ENCODE data around the gene FAM193B.

Gene FAM193B

DNA sequence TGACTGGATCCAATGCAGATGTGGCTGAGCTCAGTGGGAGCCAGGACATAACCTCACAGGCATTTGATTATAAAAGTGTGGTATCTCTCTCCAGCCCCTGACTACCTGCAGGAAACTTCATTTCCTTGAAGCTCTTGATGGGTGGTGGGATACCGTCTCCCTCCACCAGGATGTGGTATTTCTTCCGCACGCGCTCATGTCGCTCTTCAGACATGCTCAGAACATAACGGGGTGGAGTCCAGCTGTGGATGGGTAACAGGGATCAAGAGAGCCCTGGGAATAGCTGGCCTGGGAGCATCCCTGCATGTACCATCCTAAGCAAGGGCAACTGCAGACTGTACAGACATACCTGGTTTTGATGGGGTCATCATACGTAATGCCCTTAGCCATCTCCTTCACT, 38.8 kb downstream of the FAM193B start:
- DNase-seq (ENCODE audit: low read depth in 3 of 3): no peak

DNA sequence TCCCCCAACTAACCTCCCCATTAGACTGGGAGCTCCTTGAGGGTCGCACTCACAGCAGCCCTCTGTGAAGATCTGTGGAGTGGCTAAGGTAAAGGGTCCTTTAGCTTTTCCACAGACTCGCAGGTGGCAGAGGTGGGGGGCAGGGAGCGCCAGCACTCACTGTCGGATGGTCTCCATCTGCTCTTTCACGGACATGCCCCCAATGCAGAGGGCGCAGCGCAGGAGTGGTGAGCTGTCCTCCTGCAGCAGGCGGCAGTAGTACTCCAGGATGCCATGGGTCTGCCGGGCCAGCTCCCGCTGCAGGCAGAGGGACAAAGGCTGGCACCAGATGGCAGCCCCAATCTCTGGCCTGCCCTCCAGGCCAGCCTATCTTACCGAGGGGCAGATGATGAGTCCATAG, 39.8 kb downstream of the FAM193B start:
- no peak for DNase-seq (ENCODE audit: low read depth in 3 of 3)

DNA sequence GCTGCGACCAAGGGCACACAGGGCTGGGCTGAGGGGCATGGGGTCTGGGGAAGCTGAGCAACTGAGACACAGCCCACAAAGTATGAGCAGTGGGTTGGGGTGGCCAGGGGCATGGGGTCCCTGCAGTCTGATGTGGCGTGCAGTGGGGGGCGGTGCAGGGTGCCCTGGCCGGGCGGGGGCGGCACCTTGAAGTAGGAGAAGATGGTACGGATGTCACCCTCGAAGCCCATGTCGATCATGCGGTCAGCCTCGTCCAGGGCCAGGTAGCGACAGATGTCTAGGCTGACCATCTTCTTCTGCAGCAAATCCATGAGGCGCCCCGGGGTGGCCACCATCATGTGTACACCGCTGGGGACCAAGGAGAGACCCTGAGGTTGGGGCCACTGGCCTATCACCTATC, 40.9 kb downstream of the FAM193B start:
- no peak for DNase-seq (ENCODE audit: low read depth in 3 of 3)

DNA sequence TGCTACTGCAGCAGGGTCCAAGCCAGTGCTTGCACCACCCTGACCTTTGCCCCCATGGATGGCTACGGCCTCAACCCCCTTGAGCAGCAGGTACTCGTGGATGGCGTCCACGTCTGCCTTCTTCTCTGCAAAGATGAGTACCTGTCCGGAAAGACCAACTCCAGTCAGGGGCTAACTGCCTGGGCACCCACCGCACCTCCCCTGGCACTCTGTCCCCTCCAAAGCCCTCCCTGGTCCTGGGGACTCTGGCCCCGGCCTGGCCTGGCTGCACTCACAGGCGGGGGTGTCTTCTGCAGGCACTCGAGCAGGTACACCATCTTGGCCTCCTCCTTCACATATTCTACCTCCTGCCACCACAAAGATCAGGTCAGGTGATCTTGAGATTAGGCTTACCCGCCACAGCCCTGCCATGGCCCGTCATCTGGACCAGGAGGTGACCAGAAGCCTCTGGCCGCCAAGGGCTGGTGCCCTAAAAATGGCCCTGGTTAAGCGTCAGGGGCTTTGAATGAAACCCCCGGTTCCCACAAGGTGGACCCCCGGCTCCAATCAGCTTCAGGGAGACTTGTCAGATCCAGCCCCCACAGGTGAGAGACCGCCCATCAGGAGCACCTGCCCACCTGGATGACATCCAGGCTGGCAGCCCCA, 41.5 kb downstream of the FAM193B start:
- no peak for DNase-seq (ENCODE audit: low read depth in 3 of 3)

DNA sequence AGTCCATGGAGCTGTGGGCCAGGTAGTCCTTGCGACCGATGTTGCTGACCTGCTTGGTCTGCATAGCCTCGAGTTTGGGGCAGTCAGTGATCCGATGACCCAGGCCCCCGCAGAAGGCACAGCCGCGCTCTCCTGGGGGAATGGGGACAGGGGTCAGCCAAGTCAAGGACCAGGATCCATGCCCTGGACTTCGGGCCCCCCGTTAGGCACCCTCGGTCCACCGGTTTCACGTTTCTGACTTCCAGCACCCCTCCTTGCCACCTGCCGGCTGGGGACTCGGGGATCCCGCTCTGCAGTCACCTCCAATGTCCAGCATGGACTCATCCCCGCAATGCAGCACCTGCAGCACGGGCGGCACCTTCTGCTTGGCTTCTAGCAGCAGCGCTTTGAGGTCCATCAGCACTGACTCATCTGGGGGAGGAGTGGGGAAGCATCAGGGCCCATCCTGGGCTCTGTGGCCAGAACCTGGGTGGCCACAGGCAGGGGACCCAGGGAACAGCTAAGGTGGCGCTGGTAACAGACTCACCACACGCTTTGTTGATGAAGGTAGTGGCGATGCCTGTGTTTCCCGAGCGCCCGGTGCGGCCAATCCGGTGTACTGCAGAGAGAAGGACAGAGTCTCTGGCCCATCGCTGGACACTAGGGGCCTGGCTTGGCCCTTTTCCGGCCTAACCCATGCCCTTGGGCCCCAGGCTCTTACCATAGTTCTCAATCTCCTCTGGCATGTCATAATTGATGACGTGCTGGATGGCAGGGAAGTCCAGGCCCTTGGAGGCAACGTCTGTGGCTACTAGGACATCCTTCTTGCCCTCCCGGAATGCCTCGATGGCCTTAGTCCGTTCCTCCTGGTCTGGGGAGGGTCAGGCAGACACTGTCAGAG, 42.3 kb downstream of the FAM193B start:
- no peak for DNase-seq (ENCODE audit: low read depth in 3 of 3)

DNA sequence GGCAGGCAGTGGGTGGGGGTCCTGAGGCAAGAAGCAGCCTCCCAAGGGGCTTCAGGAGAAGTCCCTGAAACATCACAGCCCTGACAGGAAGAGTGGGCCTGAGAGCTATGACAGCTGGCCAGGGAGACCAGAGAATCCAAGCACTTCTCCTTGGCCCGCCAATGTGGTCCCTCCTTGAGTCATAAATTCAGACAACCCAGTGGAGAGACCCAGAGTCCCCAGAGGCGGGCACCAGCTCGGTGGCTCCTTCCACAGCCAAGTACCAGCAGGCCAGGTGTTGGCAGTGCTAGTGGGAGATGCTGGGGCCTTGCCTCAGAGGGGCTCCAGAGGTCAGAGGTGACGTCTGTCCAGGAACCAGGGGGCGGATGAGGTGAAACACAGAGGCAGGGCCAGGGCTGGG, 43.2 kb downstream of the FAM193B start:
- no peak for DNase-seq (ENCODE audit: low read depth in 3 of 3)

DNA sequence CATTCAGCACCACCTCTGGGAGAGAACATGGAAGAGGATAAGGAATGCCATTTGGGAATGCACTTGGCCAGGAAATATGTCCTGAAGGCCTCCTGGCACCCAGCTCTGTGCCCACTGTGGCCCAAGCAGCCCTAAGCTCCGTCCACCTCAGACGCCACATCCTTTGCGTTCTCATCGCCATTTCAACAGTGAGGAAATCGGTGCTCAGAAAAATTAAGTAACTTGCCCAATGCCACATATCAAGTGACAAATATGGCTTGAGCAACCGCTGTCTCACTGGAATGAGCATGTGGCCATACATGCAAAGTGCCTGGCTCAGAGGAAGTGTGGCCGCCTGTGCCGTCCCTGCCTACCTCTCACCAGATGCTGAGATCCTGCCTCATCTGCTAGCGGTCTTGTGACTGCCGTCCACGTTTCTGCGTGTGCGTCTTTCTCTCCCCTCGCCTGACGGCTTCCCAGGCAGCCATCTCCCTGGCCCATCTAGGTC, 43.8 kb downstream of the FAM193B start:
- no peak for DNase-seq (ENCODE audit: low read depth in 3 of 3)

DNA sequence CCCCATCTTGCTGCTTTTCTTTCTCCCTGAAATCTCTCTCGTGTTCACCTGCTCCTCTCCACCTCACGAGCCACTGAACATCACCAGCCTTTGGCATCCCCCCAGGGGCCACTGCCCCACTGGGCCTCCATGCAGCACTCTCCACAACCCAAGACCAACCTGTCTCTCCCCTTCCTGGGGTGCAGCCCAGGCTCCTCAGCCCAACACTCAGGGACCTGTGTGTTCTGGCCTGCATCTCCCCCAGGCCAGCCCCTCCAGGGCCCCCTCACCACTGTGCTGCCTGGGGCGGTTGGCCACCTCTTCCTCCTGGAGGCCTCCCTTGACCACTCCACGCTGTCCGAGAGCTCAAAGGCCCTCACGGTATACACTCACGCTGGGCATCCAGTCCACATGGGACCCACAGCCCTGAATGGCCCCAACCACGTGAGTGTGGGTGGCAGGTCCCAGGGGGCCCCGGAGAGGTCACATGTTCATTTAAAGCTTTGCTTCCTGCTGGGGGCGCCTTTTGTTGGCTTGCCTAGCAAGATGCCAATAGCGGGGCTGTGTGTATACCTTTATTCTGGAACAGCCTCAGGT, 44.3 kb downstream of the FAM193B start:
- no peak for DNase-seq (ENCODE audit: low read depth in 3 of 3)

DNA sequence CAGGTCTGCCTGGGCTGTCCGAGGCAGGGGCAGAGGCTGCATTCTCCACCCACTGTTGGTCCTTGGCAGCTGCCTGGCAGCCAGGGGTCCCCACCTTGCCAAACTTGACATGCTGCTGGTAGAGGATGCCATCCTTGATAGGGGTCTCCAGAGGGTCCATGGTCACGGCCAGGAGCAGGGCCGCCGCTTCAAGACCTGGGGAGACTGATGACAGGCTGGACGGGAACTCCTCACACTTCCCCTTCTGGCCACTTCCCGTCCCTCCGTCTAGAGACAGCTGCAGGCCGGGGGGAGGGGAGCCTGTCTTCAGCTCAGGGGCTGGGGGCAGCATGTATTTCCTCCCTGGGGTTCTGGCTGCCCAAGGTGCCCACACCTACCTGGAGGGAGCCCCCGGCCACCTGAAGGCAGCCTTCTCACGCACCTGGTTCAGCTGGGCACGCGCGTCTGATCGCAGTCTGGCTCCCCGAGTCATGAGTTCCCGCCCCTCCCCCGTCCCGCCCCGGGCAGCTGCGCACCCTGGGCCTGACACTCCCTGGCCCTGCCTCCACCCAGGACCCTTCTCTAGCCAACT, 44.9 kb downstream of the FAM193B start, which contains the start of gene DOK3:
TSS of gene DOK3 (minus strand) at position 446 of the 571 bp plus-strand sequence. CDS start at position 160, 286 bp downstream.
- no peak for DNase-seq (ENCODE audit: low read depth in 3 of 3)

DNA sequence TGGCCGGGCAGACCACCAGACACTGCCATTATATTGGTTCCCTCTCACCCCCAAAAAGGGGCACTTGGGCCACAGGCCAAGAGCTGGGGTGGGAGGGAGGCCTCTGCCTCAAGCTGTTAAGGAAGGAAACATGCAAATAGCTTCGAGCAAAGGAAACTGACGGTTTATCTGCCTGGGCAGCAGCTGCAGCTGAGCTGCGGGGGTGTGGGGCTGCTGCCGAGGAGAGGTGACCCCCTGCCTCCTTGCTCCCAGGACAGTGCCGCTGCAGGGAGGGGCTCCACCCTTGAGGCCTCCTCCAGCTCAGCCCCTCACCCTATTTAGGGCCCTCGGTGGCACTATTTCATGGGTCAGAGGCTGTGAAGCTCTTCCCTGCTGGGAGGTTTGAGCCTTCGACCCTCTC, 45.5 kb downstream of the FAM193B start:
- no peak for DNase-seq (ENCODE audit: low read depth in 3 of 3)

DNA sequence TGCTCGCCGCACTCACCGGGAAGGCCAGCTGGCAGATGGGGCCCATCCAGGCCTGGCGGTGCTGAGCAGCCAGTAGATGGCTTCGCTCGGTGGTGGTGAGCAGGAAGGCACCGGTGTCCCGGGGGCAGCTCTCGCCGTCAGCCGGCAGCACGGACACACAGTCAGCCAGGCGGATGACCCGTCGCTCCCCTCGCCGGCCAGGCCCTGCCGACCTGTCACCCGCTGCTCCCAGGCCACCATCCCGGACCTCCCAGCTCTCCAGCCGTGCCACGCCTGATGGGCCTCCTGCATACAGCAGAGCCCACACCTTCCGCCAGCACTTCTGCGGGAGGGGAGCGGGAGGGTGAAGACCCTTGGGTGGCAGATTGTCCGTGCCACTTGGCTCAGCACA, 46.1 kb downstream of the FAM193B start:
- DNase-seq (ENCODE audit: low read depth in 3 of 3): no peak

DNA sequence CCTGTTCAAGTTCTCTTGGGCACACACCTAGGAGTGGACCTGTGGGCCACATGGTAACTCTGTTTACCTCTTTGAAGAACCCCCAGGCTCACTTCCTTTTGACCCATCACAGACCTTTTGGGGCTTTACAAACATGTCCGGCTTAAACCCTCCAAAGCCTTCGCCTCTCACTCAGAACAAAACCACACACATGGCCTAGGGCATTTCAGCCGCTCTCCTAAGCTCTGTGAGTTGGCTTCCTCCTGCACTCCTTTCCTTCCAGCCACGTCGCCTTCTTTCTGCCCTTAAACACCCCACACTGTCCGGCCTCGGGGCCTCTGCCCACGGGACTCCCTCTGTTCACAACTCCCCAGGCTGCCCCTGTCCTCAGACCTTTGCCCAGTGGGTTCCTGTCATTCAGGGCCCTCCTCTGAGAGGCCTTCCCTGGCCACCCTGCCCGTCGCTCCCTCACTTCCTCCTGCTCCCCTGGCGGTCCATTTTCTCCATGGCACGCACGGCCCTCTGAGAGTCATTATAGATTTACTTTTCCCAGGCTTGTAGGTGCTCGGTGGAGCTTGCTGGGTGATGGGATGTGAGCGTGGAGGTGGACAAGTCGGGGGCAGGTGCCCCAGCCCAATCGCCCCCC, 46.7 kb downstream of the FAM193B start:
- DNase-seq (ENCODE audit: low read depth in 3 of 3): no peak

DNA sequence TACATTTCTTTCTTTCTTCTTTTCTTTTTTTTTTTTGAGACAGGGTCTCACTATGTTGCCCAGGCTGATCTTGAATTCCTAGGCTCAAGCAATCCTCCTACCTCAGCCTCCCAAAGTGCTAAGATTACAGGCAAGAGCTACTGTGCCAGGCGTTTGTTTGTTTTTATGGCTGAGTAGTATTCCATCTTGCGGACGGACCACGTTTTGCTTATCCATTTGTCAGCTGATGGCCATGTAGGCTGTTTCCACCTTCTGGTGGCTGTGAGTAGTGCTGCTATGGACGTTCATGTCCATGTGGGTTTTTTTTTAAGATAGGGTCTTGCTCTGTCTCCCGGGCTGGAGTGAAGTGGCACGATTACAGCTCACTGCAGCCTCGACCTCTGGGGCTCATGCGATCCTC, 47.2 kb downstream of the FAM193B start:
- no peak for DNase-seq (ENCODE audit: low read depth in 3 of 3)

DNA sequence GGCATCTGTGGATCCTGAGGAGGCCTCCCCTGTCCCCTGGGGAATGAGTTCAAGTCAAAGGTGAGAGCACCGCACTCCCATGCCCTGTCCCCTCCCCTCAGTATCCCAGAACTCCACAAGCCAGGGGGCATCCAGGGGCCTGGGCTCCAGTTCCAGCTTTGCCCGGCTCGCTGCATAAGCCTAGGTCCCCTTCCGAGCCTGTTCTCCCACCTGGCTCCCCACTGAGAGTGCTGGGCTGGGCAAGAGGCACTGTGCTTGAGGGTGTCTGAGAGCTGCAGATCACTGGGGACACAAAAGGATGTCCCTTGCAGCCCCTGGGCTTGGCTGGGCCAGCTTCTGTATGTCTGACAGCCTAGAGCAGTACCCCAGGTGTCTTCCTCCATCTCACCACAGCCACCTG, 49.3 kb downstream of the FAM193B start:
- no peak for DNase-seq (ENCODE audit: low read depth in 3 of 3)

DNA sequence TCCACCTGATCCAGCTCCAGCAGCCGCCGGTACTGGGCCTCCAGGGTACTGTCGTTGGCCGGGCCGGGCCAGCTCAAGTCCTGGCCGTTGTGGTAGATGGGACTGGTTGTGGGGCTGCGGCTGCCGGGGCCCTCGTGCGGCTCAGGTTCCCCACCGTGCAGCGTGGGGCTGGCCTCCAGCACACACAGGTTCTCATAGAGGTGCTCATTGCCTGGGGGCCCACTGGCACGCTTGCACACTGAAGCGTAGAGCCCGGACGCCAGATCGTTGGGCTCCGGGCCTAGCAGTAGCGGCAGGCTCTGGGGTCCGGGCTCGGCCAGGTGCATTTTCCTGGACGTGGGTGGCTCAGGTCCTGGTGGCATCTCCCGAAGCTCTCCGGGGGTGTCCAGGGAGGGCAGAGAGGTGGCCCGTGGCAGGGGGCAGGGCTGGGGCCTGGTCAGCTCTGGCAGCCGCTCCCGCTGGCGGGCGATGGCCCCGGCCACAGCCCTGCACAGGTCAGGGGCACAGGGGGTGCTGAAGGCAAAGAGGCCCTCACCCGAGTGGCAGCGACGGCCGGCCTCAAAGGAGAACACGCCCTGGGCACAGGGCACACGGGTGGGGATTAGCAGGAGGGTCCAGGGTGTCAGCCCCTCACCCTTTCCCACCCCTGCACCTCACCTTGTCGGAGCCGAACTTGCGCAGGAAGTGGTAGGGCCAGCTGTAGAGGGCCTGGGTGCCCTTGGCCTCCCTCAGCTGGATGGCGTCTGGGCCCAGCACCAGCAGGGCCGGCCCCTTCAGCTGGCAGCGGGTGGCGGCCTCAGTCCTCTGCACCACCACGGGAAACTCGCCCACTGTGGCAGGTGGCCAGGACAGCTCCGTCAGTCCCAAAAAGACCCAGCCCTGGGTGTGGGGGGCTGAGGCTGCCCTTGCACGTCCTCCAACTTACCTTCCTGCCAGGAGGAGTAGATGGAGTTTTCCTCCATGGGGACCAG, 50.0 kb downstream of the FAM193B start:
- no peak for DNase-seq (ENCODE audit: low read depth in 3 of 3)

DNA sequence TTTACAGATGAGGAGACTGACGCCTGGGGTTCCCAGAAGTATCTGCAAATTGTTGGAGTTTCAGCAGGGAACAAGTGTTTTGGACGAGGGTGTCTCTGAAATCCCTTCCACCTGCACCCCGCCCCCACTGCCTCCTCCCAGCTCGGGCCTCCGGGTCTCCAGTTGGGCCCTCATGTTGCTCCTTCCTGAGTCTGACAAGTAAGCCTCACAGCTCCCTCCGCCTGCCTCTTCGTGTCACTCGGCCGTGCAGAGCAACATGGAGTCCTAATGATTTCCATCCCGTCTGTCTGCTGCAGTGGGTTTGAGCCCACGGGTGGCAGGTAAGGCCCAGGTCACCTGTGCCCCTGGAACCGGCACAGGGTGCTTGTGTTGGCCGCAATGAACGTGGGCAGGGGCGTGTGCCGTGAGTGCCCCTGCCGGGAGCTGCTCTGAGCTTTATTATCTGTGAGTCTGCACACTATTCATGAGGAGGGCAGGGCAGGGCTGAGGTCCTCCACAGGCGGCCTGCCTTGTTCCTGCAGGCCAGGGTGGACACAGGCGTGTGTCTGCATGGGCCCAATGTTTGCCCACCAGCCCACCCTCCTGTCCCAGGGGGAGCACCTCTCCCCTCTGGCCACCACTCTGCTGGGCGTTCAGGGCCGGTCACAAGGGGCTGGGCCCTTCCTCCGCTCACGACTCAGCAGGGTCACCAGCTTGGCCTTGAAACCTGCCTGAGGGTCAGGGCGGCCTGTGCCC, 50.8 kb downstream of the FAM193B start:
- DNase-seq (ENCODE audit: low read depth in 3 of 3): no peak

DNA sequence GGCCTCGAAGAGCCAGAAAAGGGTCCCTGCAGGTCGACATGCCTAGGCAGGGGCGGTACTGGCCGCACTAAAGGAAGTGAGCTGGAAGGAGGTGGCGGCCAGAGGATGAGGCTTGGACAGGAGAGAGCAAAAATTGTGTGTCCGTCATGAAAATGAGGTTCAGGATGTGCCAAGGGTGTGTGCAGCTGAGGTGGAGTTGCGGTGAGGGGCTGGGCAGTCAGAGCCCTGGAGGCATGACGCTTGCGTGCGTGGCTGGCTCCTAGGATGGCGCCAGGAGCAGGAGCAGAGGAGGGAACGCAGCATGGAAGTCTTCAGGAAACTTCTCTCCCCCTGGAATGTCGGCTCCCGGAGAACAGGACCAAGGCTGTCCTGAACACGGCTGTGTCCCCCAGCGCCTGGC, 51.5 kb downstream of the FAM193B start:
- no peak for DNase-seq (ENCODE audit: low read depth in 3 of 3)

DNA sequence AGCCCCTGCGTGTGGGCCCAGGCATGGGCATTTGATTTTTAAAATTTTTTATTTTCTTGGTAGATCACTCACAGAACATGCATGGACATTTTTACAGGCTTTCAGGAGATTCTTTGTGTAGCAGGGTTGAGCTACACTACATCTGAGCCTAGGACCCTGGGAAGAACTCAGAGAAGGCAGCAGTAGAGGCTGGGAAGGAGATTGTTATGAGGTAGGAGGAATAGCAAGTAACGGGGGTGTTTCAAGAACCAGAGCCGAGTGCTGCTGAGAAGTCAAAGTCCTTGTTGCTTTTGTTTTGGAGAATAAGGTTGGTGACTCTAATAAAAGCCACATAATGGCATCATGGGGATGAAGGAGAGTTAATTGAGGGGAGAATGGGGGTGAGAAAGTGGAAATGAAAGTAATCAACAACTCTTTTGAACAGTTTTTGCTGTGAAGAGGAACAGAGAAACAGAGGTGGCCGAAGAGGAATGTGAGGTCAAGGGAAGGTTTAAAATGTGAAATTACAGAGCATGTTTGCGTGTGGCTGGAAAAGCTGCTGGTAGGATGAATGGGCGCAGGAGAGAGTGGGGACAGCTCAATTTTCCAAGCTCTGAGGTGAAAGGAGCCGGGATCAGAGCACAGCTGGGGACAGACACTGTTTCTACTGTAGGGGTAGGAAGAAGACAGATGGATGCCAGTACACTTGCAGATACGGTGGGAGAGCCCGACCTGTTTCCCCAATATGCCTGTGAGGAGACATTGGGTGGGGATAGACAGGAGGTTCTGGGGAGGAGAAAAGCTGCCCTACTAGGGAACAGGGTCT, 52.3 kb downstream of the FAM193B start:
- no peak for DNase-seq (ENCODE audit: low read depth in 3 of 3)

Measured in stimulated activated CD4-positive, alpha-beta T cell treated with anti-CD3 and anti-CD28 coated beads, TNF-alpha, amount 100 ng/mL, for 48 hours (primary cell).